GM18498 (cell line): ENCODE results near the gene AASS.

ENCODE experiments used
- ATAC-seq: cut with Tn5 transposase; IDR thresholded peaks from one replicate; pipeline ENCODE4 v1.9.1; 2021; ENCODE audit warnings: mild to moderate bottlenecking, moderate library complexity; ENCODE audit not compliant: unreplicated experiment

AASS gene

DNA sequence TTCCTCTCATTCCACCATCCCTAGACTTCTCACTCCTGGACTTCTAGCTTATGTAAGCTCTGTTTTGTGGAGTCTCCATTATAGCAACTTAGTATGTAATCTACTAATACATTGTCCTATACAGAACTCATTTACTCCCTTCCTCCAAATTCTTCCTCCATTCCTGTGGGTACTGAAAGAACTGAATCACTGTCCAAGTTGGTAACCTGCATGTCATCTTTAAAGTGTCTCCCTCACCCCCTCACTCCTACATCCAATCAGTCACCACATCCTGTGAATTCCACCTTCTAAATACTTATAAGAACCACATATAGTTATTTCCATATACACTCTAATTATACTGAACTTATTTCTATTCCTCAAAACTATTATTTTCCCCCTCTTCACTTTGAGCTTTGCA, 20.3 kb downstream of the AASS start:
- no peak for ATAC-seq

DNA sequence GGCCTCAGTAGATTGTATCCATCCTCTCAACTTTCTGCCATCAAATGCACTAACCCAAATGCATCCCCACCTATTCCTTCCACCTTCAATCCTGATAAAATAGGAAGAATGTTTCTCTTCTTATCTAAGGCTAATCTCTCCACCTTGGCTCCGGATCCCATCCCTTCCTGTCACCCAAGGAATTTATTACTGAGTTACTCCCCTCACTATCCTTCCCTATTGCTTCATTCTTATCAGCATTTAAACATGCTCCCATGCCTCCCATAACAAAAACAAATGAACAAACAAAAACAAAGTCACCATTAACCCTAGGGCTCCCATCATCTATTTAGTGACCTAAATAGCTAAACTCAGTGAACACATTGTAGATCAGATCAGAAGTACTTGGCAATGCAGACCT, 25.3 kb downstream of the AASS start:
- ATAC-seq = no peak

DNA sequence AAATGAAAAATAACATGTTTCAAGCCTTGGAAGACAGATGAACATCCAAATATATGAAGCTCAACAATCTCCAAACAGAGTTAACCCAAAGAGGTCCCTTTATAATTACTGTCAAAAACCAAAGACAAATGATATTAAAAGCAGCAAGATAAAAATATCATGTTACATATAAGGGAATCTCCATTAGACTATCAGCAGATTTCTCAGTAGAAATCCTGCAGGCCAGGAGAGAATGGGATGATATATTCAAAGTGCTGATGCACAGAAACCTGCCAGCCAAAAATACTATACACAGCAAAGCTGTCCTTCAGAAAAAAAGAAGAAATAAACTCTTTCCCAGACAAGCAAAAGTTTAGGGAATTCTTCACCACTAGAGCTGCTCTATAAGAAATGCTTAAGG, 41.0 kb downstream of the AASS start:
- no peak for ATAC-seq

DNA sequence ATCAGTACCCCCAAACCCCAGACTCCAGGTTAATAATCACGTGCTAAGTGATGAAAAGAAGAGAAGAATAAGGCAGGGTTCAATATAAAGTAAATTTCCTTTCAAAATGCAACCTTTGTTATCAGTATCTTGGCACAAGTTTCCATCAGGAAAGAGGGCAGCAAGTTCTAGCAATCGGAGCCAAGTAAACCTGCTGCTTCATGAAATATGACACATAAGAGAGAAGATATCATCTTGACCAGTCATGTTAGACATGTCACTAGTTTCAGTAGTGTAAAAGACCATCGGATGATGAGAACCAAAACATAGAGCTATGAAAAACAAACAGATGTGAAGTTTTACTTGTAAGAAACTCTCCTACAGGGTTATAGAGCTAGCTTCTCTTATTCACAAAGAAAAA, 44.0 kb downstream of the AASS start:
- no peak for ATAC-seq

DNA sequence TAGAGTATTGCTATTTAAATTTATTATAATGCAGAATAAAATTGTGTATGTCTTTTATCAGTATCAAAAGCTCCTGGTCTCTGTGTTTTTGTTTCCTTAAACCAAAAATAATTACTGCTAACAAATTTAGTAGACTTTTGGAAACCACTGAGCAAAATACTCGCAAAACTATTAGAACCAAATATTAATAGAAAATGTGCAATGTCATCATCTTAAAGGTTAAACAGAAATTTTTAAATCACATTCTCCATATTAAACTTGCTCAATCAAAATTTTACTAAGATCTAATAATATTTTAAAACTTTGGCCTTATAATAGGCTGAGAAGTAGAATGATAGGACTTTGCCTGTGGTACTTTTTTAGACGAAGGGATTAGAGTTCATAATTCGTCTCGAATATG, 48.4 kb downstream of the AASS start:
- no peak for ATAC-seq

DNA sequence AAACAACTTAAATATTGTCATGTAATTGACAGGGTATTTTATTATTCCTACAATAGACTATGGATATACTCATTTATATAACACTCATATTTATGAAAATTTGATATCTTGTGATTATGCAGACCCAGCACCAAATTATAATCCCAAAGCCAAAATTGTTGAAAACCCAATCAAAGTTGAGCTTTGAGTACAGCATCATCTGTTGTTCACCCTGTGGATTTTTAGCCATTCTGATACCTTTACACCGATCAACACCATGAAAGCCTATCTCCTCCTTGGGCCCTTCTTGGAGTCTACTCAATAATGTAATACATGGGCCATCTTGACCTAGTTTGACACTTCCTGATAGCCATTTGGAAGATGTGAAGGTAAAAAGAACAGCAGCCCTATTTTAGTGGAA, 49.5 kb downstream of the AASS start:
- no peak for ATAC-seq

DNA sequence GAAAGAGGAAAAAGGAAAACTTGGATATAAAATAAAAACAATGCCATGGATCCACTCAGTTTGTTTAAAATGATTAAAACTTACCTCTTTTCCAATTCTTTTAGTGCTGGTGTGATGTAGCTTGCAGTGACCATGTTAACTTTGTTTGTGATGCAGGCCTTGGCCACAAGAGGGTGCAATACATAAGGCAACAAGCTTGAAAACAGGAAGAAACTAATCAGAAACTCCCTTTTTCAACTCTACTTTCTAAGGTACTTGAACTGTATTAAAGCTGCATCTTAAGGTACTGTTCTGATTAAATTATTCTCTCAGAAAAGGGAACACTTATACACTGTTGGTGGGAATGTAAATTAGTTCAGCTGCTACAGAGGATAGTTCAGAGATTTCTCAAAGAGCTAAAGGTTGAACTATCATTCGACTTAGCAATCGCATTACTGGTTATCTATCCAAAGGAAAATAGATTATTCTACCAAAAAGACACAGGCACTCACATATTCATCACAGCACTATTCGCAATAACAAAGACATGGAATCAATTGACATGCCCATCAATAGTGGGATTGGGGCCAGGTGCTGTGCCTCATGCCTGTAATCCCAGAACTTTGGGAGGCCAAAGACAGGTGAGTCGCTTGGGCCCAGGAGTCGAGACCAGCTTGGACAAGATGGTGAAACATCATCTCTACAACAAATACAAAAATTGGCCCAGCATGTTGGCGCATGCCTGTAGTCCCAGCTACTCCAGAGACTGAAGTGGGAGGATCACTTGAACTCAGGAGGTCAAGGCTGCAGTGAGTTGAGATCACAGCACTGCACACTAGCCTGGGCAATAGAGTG, 50.9 kb downstream of the AASS start:
- peak; percentile 95 for ATAC-seq

DNA sequence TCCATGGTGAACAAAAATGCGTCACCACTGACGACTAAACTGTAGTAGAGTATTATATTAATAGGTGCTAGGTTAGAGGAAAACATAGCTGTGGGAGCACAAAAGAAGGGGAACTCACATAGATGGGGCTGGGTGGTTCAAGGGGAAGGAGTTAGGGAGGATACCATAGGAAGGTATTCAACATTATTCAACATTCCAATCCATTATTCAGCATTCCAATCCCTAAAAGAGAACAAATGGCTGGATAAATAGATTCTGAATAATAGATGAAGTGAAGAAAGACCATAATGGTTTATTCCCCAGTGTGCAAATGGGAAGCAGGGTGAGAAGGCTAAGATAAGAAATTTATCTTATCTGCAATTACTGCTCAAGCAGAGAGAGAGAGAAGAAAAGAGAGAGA, 61.4 kb downstream of the AASS start:
- no peak for ATAC-seq

GRCh38 chr7:122082160-122082559, 61.9 kb downstream of the AASS start:
- ATAC-seq = no peak

- ATAC-seq = no peak
These were observed 70.4 kb downstream of the AASS start for GRCh38 chr7:122073635-122074034.

DNA sequence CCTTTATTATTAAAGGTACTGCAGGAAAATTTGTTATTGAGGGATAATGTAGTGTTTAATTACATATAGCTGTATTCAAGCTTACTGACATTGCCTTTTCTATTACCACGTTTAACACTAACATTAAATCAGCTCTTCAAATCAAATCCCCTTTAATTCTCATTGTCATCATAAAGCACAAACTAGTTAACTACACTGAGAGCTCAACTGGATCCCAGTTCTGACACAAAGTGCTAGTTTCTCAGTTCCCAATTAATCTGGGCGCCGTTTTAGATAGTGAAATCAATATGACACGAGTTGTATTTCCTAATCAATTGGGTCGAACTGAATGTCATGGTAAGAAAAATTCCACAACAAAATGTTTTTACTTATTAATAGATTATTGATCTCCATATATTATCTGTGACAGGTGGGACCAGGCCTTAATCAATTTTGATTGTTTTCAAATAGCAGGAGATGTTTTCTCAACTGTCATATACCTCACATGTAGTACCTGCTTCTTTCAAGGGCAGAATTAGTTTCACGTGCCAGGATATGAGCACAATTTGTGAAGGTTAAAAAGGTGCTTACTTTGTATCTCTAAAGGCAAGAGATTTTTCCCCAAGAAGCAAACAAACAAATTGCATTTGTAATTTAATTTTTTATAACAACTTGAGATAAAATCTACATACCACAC, 71.0 kb downstream of the AASS start:
- ATAC-seq = no peak

GRCh38 chr7:122072272-122072671, 71.8 kb downstream of the AASS start:
- no peak for ATAC-seq

DNA sequence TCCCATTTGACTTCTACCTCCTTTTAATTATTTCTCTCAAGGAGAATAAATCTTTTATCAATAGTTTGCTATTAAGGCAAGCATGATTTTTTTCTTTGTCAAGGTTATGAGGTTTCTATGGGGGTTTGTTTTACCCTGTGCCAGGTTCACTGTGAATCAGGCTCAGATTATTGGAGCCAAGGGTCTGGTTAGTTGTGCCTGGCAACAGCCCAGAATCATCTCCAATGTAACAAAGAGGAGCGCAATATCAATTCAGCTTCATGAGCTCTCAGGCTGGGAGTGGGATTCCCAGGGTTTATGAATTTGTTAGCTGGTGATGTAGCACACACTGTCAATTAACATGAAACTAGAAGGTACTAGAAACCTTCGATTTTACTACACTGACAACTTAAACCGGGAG, 73.2 kb downstream of the AASS start:
- ATAC-seq = no peak

GRCh38 chr7:122070062-122070461, 74.0 kb downstream of the AASS start:
- no peak for ATAC-seq

DNA sequence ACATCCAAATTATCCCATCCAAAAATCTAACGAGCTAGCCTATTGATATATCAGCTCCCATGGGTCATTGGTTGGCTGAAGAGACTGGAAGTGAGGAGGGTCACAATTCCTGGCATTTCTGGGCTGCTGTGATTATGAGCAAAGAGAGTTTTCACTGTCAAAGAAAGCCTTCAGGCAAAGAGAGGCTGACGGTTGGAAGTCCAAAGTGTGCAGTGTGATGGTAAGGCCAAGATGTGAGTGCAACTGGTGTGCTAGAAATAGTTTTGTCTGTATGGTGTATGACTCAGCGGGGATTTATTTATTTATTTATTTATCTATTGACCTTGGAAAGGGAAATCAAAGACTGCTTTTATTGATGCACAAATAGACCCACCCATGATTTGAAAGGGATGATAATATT, 75.0 kb downstream of the AASS start:
- ATAC-seq = no peak

GRCh38 chr7:122068046-122068445, 76.0 kb downstream of the AASS start:
- no peak for ATAC-seq

DNA sequence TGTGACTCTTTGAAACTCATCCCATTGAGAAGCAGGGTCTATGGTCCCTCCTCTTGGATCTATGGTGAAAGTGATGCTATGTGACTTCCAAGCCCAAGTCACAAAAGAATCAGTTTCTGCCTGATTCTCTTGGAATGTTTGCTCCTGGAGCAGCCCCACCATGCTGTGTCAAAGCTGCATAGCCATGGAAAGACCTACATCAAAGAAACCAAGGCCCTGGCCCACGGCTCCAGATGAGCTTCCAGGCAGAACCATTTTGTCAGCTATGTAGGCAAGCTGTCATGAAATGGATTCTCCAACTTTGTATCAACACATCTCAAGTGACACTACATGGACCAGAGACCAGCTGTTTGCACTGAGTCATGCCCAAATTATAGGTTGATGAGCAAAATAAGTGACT, 77.0 kb downstream of the AASS start:
- ATAC-seq = no peak

GRCh38 chr7:122064971-122065370, 79.1 kb downstream of the AASS start:
- ATAC-seq = no peak

GRCh38 chr7:122063146-122063545, 80.9 kb downstream of the AASS start:
- no peak for ATAC-seq

DNA sequence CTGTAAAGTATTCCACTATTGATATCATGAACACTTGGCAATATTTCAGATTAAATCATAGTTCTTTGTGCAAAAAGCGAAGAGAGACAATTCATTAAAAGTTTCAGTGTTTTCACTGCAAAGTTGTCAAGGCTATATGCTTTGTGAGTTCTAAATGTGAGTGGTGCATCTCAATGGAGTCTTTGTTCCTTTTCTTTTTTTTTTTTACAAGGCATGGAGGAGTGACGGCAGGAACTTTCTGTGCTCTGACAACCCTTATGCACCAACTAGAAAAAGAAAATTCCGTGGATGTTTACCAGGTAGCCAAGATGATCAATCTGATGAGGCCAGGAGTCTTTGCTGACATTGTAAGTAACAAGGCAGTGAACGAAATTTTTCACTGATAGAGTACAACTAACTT, 84.5 kb downstream of the AASS start:
- no peak for ATAC-seq

GRCh38 chr7:122056977-122057376, 87.1 kb downstream of the AASS start:
- ATAC-seq = no peak

DNA sequence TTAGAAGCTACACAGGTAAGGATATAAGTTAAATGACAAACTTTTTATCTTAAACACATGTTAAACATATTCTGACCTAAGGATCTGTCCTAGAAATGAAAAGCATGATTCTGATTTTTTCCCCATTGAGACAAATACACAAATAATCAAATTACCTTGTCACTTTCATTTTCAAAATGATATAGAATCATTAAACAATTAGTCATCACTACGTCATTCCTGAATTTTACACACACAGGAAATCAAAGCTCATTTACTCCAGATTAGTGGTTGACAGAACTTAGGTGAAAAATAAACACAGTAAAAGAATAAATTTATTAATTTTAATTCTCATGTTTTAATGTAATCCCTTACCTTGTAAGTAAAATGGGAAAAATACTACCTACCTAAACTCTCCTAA, 89.0 kb downstream of the AASS start:
- no peak for ATAC-seq

- ATAC-seq = no peak
These were observed 89.7 kb downstream of the AASS start for GRCh38 chr7:122054393-122054792.
